HEK293 (cell line): Measurements from ENCODE around the gene RRP1.

Source experiments
- CTCF ChIA-PET: fragments of 350-600 bp; formaldehyde crosslinking; extraction: SDS; loops from one replicate; lab custom pipeline; 2021; ENCODE audit warnings: antibody characterized with exemption; lab: Yijun Ruan, JAX
- POLR2A ChIA-PET: fragments of 300-600 bp; formaldehyde crosslinking; extraction: SDS; loops from one replicate; lab custom pipeline; 2020; ENCODE audit warnings: antibody characterized with exemption, inconsistent platforms; lab: Yijun Ruan, JAX
- H3K27ac ChIP-seq: fragments of 200-500 bp; sonication (Bioruptor generic); 2 replicates; pipeline ENCODE4 v1.5.1; 2014; ENCODE audit warnings: low read depth, low read length, control low read depth, inconsistent platforms; ENCODE audit errors: extremely low read depth
- H3K36me3 ChIP-seq, 2 experiments: fragments of 200-500 bp in 1 of 2; sonication (Bioruptor generic) in 1 of 2; 1 replicate in 1 of 2; 2 replicates in 1 of 2; pipeline ENCODE4 v1.5.1; 2014 to 2017; ENCODE audit warnings: inconsistent platforms in 2 of 2, low read length in 2 of 2; ENCODE audit not compliant: control insufficient read depth in 2 of 2, insufficient read depth in 1 of 2
- H3K4me1 ChIP-seq: fragments of 200-500 bp; sonication (Bioruptor generic); 2 replicates; pipeline ENCODE4 v1.5.1; 2014; ENCODE audit warnings: mild to moderate bottlenecking, low read length, inconsistent platforms; ENCODE audit not compliant: control insufficient read depth, insufficient read depth
- H3K4me3 ChIP-seq: 2 replicates; pipeline ENCODE4 v1.5.1; 2011; ENCODE audit warnings: low read depth, mild to moderate bottlenecking, control low read depth, low read length, moderate library complexity
- H3K9me3 ChIP-seq: fragments of 200-500 bp; sonication (Bioruptor generic); 2 replicates; pipeline ENCODE4 v1.5.1; 2014; ENCODE audit warnings: low read depth, low read length, inconsistent platforms; ENCODE audit not compliant: control insufficient read depth, insufficient read depth
- ATF2 ChIP-seq: fragments of 450-650 bp; formaldehyde crosslinking; IDR thresholded peaks from 2 replicates; pipeline ENCODE4 v1.5.1; 2016; ENCODE audit warnings: missing biosample characterization, missing genetic modification characterization, low read depth
- GLI4 ChIP-seq: fragments of 450-650 bp; formaldehyde crosslinking; IDR thresholded peaks from 2 replicates; pipeline ENCODE4 v1.5.1; 2016; ENCODE audit warnings: missing biosample characterization, missing genetic modification characterization
- KLF1 ChIP-seq: fragments of 450-650 bp; formaldehyde crosslinking; IDR thresholded peaks from 2 replicates; pipeline ENCODE4 v1.5.1; 2016; ENCODE audit warnings: missing biosample characterization, missing genetic modification characterization
- PRDM1 ChIP-seq: fragments of 450-650 bp; formaldehyde crosslinking; IDR thresholded peaks from 2 replicates; pipeline ENCODE4; 2016; ENCODE audit warnings: missing biosample characterization, missing genetic modification characterization
- ZBTB1 ChIP-seq: fragments of 450-650 bp; formaldehyde crosslinking; IDR thresholded peaks from 2 replicates; pipeline ENCODE4 v1.5.1; 2016; ENCODE audit warnings: missing biosample characterization, missing genetic modification characterization
- ZBTB26 ChIP-seq: fragments of 450-650 bp; formaldehyde crosslinking; optimal IDR thresholded peaks from 2 replicates; pipeline ENCODE3; 2016; ENCODE audit warnings: missing biosample characterization, mild to moderate bottlenecking, missing genetic modification characterization
- ZEB2 ChIP-seq: fragments of 450-650 bp; formaldehyde crosslinking; IDR thresholded peaks from 2 replicates; pipeline ENCODE4 v1.5.1; 2016; ENCODE audit warnings: missing biosample characterization, missing genetic modification characterization
- ZFP3 ChIP-seq: fragments of 450-650 bp; formaldehyde crosslinking; IDR thresholded peaks from 2 replicates; pipeline ENCODE4 v1.5.1; 2016; ENCODE audit warnings: low read depth, missing biosample characterization, missing genetic modification characterization
- ZNF132 ChIP-seq: fragments of 450-650 bp; formaldehyde crosslinking; IDR thresholded peaks from 2 replicates; pipeline ENCODE4 v1.5.1; 2017; ENCODE audit warnings: missing biosample characterization, missing genetic modification characterization, borderline replicate concordance
- ZNF140 ChIP-seq: fragments of 450-650 bp; formaldehyde crosslinking; IDR thresholded peaks from 2 replicates; pipeline ENCODE4 v1.5.1; 2016; ENCODE audit warnings: missing biosample characterization, missing genetic modification characterization
- ZNF18 ChIP-seq: fragments of 450-650 bp; formaldehyde crosslinking; IDR thresholded peaks from 2 replicates; pipeline ENCODE4 v1.5.1; 2016; ENCODE audit warnings: missing biosample characterization, missing genetic modification characterization
- ZNF221 ChIP-seq: fragments of 450-650 bp; formaldehyde crosslinking; IDR thresholded peaks from 2 replicates; pipeline ENCODE4 v1.5.1; 2017; ENCODE audit warnings: missing biosample characterization, missing genetic modification characterization, borderline replicate concordance
- ZNF48 ChIP-seq: fragments of 450-650 bp; formaldehyde crosslinking; IDR thresholded peaks from 2 replicates; pipeline ENCODE4 v1.5.1; 2016; ENCODE audit warnings: missing biosample characterization, missing genetic modification characterization
- ZNF518A ChIP-seq: fragments of 450-650 bp; formaldehyde crosslinking; conservative IDR thresholded peaks from 2 replicates; pipeline ENCODE4 v1.5.1; 2016; ENCODE audit warnings: low read depth, missing biosample characterization, missing genetic modification characterization
- ZNF521 ChIP-seq: fragments of 450-650 bp; formaldehyde crosslinking; IDR thresholded peaks from 2 replicates; pipeline ENCODE4 v1.5.1; 2017; ENCODE audit warnings: missing biosample characterization, mild to moderate bottlenecking, missing genetic modification characterization
- ZNF580 ChIP-seq: fragments of 450-650 bp; formaldehyde crosslinking; IDR thresholded peaks from 2 replicates; pipeline ENCODE4 v1.5.1; 2016; ENCODE audit warnings: missing biosample characterization, missing genetic modification characterization

RRP1 gene

GRCh38 chr21:43783098-43783700 is 6.2 kb upstream of the RRP1 start (continued):
- no peak for TF ChIP-seq GLI4 (tag by site-specific recombination)

GRCh38 chr21:43785134-43785533 is 4.2 kb upstream of the RRP1 start:
- H3K36me3 ChIP-seq, result no peaks in the 10 kb centered on the region
- TF ChIP-seq ZFP3 (tag by site-specific recombination) (no peak), ZNF48 (tag by site-specific recombination) (no peak), ZNF521 (tag by site-specific recombination) (no peak), ZNF221 (no peak)
- H3K4me1 ChIP-seq, result no peaks in the 10 kb centered on the region
- ChIA-PET CTCF (interaction anchor here (0.8 kb wide), 1 partner anchor 123 kb away, joined by 6 read pairs; no protein-coding TSS in a partner anchor), POLR2A (interaction anchor here (0.6 kb wide), 1 partner anchor 275 kb away, joined by 3 read pairs; no protein-coding TSS in a partner anchor)
- H3K4me3 ChIP-seq, result no peak overlapping the region
- H3K27ac ChIP-seq, result no peak overlapping the region
- no peaks in the 10 kb centered on the region for H3K9me3 ChIP-seq

GRCh38 chr21:43786300-43786806 is 3.0 kb upstream of the RRP1 start:
- no peak for TF ChIP-seq ZEB2 (tag by site-specific recombination)
- TF ChIP-seq ZNF18, result 0 out of 2 replicates have a peak, but pooled peaks have one; percentile 18
- no peak for TF ChIP-seq ZNF518A
- no peak for TF ChIP-seq KLF1 (tag by site-specific recombination)
- TF ChIP-seq ATF2 (tag by site-specific recombination), result no peak
- peak; percentile 16 for TF ChIP-seq ZBTB26
- TF ChIP-seq ZNF132 (tag by site-specific recombination), result no peak
- TF ChIP-seq PRDM1 (tag by site-specific recombination), result no peak
- TF ChIP-seq ZNF140 (tag by site-specific recombination), result no peak; the same call in 1 of the 2 replicates
- TF ChIP-seq ZBTB1, result no peak
- peak; percentile 38; the same call in 1 of the 2 replicates for TF ChIP-seq ZNF580
- Histone ChIP-seq H3K36me3 (peaks cover 6 to 10% of the 10 kb centered on the region in 2 experiments; a peak in 2 of 3 replicates), H3K4me3 (no peak overlapping the region), H3K27ac (no peak overlapping the region), H3K9me3 (no peaks in the 10 kb centered on the region), H3K4me1 (peaks cover 8% of the 10 kb centered on the region)
- POLR2A ChIA-PET, result no interaction called here
- CTCF ChIA-PET, result no interaction called here
